Measurements from ENCODE around the gene RAD52. TPM values are rescaled to one million over a fixed set of nuclear protein-coding genes. Genes with fewer than 3 reads are reported as not detected.
A peak's percentile ranks its signal among the peaks of the same experiment; 100 is the strongest.

Gene RAD52
- total and polyA plus RNA-seq, 11 donors = 4.1 to 9.7 (median 6.2) TPM

- ATAC-seq = no peak
- Histone ChIP-seq H3K27me3 (no peaks in the 10 kb centered on the region), H3K4me1 (peaks cover 0 to 24% (median 8%) of the 10 kb centered on the region in 12 donors), H3K36me3 (peaks cover 0 to 97% (median 80%) of the 10 kb centered on the region in 9 donors), H3K9me3 (no peaks in the 10 kb centered on the region), H3K4me3 (no peak overlapping the region), H3K27ac (no peak overlapping the region)
- TF ChIP-seq CTCF (IDR thresholded peaks at IDR 0.05) (no peak), POLR2A (IDR thresholded peaks at IDR 0.05) (no peak)
- 92 to 95% (median 93%) methylated on average over 23 of the region's 23 CpGs for WGBS, 4 donors
- intact Hi-C loops (cut with DNase I) = no loop called here
- no peak for DNase-seq
Observed at GRCh38 chr12:916712-917445, 32.6 kb downstream of the RAD52 start.

GRCh38 chr12:916240-916639, 33.3 kb downstream of the RAD52 start:
- ATAC-seq = peak in 1 of 4 donors; percentile 39
- peak in 1 of 5 donors; percentile 27 for DNase-seq
- intact Hi-C loops (cut with DNase I) = no loop called here
- no peaks in the 10 kb centered on the region for H3K9me3 ChIP-seq
- peaks cover under 1 to 30% (median 13%) of the 10 kb centered on the region in 12 donors for H3K4me1 ChIP-seq
- H3K36me3 ChIP-seq = peaks cover 0 to 97% (median 81%) of the 10 kb centered on the region in 9 donors
- H3K27me3 ChIP-seq = no peaks in the 10 kb centered on the region
- H3K4me3 ChIP-seq = no peak overlapping the region
- TF ChIP-seq CTCF (IDR thresholded peaks at IDR 0.05) (no peak), POLR2A (IDR thresholded peaks at IDR 0.05) (no peak)
- no peak overlapping the region for H3K27ac ChIP-seq
- WGBS, 4 donors = 89 to 94% (median 91%) methylated on average over 18 to 27 of the region's 27 CpGs

- Histone ChIP-seq H3K9me3 (no peaks in the 10 kb centered on the region), H3K27ac (no peak overlapping the region), H3K4me1 (peaks cover 6 to 42% (median 21%) of the 10 kb centered on the region in 12 donors), H3K27me3 (no peaks in the 10 kb centered on the region), H3K36me3 (peaks cover 0 to 96% (median 84%) of the 10 kb centered on the region in 9 donors), H3K4me3 (no peak overlapping the region)
- 55 to 70% (median 56%) methylated on average over 5 of the region's 5 CpGs for WGBS, 4 donors
- ATAC-seq = no peak
- no peak for TF ChIP-seq POLR2A (IDR thresholded peaks at IDR 0.05)
- no peak for DNase-seq
- intact Hi-C loops (cut with DNase I) = no loop called here
Observed at GRCh38 chr12:915090-915489, 34.4 kb downstream of the RAD52 start.

- Histone ChIP-seq H3K4me3 (no peak overlapping the region), H3K27ac (no peak overlapping the region), H3K4me1 (peaks cover 6 to 42% (median 21%) of the 10 kb centered on the region in 12 donors), H3K36me3 (peaks cover 0 to 100% (median 90%) of the 10 kb centered on the region in 9 donors), H3K27me3 (no peaks in the 10 kb centered on the region), H3K9me3 (no peaks in the 10 kb centered on the region)
- intact Hi-C loops (cut with DNase I) = no loop called here
- WGBS, 4 donors = 79 to 87% (median 85%) methylated on average over 15 of the region's 15 CpGs
- DNase-seq (no peak), ATAC-seq (peak in 1 of 4 donors; percentile 12)
- no peak for TF ChIP-seq POLR2A (IDR thresholded peaks at IDR 0.05)
- TF ChIP-seq CTCF (IDR thresholded peaks at IDR 0.05) = no peak
Observed at GRCh38 chr12:913919-914698, 35.4 kb downstream of the RAD52 start.
